ENCODE results near the gene NMNAT2.

Gene NMNAT2

DNA sequence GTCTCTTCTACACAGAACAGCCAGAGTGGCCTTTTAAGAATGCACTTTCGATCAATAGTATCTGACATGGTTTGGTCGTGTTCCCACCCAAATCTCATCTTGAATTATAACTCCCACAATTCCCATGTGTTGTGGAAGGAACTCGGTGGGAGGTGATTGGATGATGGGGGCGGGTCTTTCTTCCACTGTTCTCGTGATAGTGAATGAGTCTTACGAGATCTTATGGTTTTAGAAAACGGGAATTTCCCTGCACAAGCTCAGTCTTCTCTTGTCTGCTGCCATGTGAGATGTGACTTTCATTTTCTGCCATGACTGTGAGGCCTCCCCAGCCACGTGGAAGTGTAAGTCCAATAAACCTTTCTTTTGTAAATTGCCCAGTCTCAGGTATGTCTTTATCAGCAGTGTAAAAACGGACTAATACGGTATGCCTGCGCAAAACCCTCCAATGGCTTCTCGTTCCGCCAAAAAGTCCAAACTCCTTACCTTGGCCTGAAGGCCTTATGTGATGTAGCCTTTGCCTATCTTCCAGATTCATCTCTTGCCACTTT lies 31.1 kb upstream of the NMNAT2 start (continued):
- TF ChIP-seq, protein P1, sequence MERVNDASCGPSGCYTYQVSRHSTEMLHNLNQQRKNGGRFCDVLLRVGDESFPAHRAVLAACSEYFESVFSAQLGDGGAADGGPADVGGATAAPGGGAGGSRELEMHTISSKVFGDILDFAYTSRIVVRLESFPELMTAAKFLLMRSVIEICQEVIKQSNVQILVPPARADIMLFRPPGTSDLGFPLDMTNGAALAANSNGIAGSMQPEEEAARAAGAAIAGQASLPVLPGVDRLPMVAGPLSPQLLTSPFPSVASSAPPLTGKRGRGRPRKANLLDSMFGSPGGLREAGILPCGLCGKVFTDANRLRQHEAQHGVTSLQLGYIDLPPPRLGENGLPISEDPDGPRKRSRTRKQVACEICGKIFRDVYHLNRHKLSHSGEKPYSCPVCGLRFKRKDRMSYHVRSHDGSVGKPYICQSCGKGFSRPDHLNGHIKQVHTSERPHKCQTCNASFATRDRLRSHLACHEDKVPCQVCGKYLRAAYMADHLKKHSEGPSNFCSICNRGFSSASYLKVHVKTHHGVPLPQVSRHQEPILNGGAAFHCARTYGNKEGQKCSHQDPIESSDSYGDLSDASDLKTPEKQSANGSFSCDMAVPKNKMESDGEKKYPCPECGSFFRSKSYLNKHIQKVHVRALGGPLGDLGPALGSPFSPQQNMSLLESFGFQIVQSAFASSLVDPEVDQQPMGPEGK (CRISPR knock-in tag; IDR thresholded peaks at IDR 0.05; ENCODE audit: borderline replicate concordance), result no peak
- no peak for TF ChIP-seq PPARA (CRISPR knock-in tag; IDR thresholded peaks at IDR 0.05; ENCODE audit: borderline replicate concordance)

DNA sequence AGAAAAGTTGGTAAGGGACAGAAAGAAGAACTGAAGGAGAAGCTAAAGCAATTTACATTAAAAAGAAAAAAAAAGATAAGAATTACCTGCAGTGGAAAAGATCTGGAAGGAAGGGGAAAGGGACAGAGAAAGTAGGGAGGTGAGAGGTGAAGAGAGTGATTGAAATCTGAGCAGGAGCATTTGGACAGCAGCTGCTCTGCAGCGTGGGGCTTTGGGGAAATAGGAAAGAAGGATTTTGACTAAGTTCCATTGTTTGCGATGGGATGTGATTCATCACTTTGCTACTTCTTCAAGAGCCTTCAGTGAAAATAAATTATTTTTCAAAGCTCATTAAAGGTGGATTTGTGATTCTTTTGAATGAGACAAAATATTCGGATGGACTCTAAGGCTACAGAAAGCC lies 26.1 kb upstream of the NMNAT2 start:
- no peak for TF ChIP-seq ISL1 (CRISPR knock-in tag; IDR thresholded peaks at IDR 0.05)
- TF ChIP-seq, protein P2, sequence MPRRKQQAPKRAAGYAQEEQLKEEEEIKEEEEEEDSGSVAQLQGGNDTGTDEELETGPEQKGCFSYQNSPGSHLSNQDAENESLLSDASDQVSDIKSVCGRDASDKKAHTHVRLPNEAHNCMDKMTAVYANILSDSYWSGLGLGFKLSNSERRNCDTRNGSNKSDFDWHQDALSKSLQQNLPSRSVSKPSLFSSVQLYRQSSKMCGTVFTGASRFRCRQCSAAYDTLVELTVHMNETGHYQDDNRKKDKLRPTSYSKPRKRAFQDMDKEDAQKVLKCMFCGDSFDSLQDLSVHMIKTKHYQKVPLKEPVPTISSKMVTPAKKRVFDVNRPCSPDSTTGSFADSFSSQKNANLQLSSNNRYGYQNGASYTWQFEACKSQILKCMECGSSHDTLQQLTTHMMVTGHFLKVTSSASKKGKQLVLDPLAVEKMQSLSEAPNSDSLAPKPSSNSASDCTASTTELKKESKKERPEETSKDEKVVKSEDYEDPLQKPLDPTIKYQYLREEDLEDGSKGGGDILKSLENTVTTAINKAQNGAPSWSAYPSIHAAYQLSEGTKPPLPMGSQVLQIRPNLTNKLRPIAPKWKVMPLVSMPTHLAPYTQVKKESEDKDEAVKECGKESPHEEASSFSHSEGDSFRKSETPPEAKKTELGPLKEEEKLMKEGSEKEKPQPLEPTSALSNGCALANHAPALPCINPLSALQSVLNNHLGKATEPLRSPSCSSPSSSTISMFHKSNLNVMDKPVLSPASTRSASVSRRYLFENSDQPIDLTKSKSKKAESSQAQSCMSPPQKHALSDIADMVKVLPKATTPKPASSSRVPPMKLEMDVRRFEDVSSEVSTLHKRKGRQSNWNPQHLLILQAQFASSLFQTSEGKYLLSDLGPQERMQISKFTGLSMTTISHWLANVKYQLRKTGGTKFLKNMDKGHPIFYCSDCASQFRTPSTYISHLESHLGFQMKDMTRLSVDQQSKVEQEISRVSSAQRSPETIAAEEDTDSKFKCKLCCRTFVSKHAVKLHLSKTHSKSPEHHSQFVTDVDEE (CRISPR knock-in tag; IDR thresholded peaks at IDR 0.05), result no peak
- TF ChIP-seq BACH2 (CRISPR knock-in tag; IDR thresholded peaks at IDR 0.05; ENCODE audit: borderline replicate concordance), result no peak
- TF ChIP-seq ZFP30 (CRISPR knock-in tag; IDR thresholded peaks at IDR 0.05), result no peak
- no peak for TF ChIP-seq ZNF565 (CRISPR knock-in tag; conservative IDR thresholded peaks at IDR 0.05; ENCODE audit: low read depth)
- no peak for TF ChIP-seq PPARA (CRISPR knock-in tag; IDR thresholded peaks at IDR 0.05; ENCODE audit: borderline replicate concordance)
- TF ChIP-seq ESRRG (CRISPR knock-in tag; IDR thresholded peaks at IDR 0.05), result no peak
- TF ChIP-seq, protein P3, sequence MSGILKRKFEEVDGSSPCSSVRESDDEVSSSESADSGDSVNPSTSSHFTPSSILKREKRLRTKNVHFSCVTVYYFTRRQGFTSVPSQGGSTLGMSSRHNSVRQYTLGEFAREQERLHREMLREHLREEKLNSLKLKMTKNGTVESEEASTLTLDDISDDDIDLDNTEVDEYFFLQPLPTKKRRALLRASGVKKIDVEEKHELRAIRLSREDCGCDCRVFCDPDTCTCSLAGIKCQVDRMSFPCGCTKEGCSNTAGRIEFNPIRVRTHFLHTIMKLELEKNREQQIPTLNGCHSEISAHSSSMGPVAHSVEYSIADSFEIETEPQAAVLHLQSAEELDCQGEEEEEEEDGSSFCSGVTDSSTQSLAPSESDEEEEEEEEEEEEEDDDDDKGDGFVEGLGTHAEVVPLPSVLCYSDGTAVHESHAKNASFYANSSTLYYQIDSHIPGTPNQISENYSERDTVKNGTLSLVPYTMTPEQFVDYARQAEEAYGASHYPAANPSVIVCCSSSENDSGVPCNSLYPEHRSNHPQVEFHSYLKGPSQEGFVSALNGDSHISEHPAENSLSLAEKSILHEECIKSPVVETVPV (CRISPR knock-in tag; IDR thresholded peaks at IDR 0.05), result no peak
- no peak for TF ChIP-seq CSDC2 (CRISPR knock-in tag; IDR thresholded peaks at IDR 0.05)
- TF ChIP-seq TOX (CRISPR knock-in tag; IDR thresholded peaks at IDR 0.05; ENCODE audit: borderline replicate concordance), result no peak
- TF ChIP-seq, protein P4, sequence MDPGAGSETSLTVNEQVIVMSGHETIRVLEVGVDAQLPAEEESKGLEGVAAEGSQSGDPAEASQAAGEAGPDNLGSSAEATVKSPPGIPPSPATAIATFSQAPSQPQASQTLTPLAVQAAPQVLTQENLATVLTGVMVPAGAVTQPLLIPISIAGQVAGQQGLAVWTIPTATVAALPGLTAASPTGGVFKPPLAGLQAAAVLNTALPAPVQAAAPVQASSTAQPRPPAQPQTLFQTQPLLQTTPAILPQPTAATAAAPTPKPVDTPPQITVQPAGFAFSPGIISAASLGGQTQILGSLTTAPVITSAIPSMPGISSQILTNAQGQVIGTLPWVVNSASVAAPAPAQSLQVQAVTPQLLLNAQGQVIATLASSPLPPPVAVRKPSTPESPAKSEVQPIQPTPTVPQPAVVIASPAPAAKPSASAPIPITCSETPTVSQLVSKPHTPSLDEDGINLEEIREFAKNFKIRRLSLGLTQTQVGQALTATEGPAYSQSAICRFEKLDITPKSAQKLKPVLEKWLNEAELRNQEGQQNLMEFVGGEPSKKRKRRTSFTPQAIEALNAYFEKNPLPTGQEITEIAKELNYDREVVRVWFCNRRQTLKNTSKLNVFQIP (CRISPR knock-in tag; IDR thresholded peaks at IDR 0.05; ENCODE audit: borderline replicate concordance, low read depth), result no peak
- TF ChIP-seq TCF4 (CRISPR knock-in tag; IDR thresholded peaks at IDR 0.05; ENCODE audit: borderline replicate concordance), result no peak
- no peak for TF ChIP-seq SNAI2 (CRISPR knock-in tag; IDR thresholded peaks at IDR 0.05)
- TF ChIP-seq ZFP3 (CRISPR knock-in tag; IDR thresholded peaks at IDR 0.05), result no peak
- ATAC-seq, result no peak; the same call in 2 of the 3 replicates

DNA sequence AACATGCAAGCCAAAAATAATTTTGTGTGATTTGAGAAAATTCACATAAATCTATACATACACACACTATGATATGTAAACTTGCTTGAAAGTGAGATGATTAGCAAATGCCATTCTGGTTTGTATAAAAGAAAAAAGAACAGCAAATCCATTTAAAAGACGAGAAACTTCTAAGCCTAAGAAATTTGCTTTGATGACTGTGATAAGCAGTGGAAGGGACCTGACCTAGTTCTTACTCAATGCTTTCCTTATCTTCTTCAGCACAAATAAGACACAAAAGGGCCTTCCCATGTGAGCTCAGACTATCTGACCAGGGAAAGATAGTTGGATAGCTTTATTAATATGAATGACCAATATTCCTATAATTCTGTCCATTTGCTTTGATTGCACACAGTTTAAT lies 25.3 kb upstream of the NMNAT2 start:
- ATAC-seq, result no peak

More for the DNA sequence above, 25.3 kb upstream of the NMNAT2 start:
- TF ChIP-seq BACH2 (CRISPR knock-in tag; IDR thresholded peaks at IDR 0.05; ENCODE audit: borderline replicate concordance), result no peak
- no peak for TF ChIP-seq ZFP3 (CRISPR knock-in tag; IDR thresholded peaks at IDR 0.05)
- TF ChIP-seq, protein P5, sequence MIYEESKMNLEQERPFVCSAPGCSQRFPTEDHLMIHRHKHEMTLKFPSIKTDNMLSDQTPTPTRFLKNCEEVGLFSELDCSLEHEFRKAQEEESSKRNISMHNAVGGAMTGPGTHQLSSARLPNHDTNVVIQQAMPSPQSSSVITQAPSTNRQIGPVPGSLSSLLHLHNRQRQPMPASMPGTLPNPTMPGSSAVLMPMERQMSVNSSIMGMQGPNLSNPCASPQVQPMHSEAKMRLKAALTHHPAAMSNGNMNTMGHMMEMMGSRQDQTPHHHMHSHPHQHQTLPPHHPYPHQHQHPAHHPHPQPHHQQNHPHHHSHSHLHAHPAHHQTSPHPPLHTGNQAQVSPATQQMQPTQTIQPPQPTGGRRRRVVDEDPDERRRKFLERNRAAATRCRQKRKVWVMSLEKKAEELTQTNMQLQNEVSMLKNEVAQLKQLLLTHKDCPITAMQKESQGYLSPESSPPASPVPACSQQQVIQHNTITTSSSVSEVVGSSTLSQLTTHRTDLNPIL (CRISPR knock-in tag; IDR thresholded peaks at IDR 0.05; ENCODE audit: low read depth), result no peak
- TF ChIP-seq ZNF8 (CRISPR knock-in tag; IDR thresholded peaks at IDR 0.05), result no peak
- TF ChIP-seq ISL1 (CRISPR knock-in tag; IDR thresholded peaks at IDR 0.05), result no peak
- TF ChIP-seq GLIS3 (CRISPR knock-in tag; IDR thresholded peaks at IDR 0.05), result no peak
- no peak for TF ChIP-seq ZFP30 (CRISPR knock-in tag; IDR thresholded peaks at IDR 0.05)
- TF ChIP-seq PPARA (CRISPR knock-in tag; IDR thresholded peaks at IDR 0.05; ENCODE audit: borderline replicate concordance), result no peak
- TF ChIP-seq, protein P4 (CRISPR knock-in tag; IDR thresholded peaks at IDR 0.05; ENCODE audit: borderline replicate concordance, low read depth), result no peak

Measured in SK-N-SH treated with all-trans-retinoic acid at 6 μM for 48 hours (cell line).